Vagina (tissue), 2 donors: Measurements from ENCODE around the gene FCN1. TPM values are rescaled to one million over a fixed set of nuclear protein-coding genes. Genes with fewer than 3 reads are reported as not detected.

ENCODE experiments used
- DNase-seq, 2 donors: peaks; one replicate each; pipeline ENCODE4 v3.0.0-alpha.2; 2017; ENCODE audit errors: extremely low spot score in 2 of 2
- H3K27ac ChIP-seq: fragments of 200-600 bp; sonication (generic); one replicate; pipeline ENCODE4 v1.5.1; 2019
- H3K27me3 ChIP-seq: fragments of 200-600 bp; sonication (generic); one replicate; pipeline ENCODE4 v1.5.1; 2019
- H3K36me3 ChIP-seq, 2 donors: fragments of 200-600 bp; sonication (generic); one replicate each; pipeline ENCODE4 v1.5.1; 2017 to 2019
- H3K4me1 ChIP-seq: fragments of 200-600 bp; sonication (generic); one replicate; pipeline ENCODE4 v1.5.1; 2019
- H3K4me3 ChIP-seq, 2 donors: fragments of 200-600 bp; sonication (generic); 1 replicate in 1 of 2; 2 replicates in 1 of 2; pipeline ENCODE4 v1.5.1; 2016 to 2019
- H3K9me3 ChIP-seq: fragments of 200-600 bp; sonication (generic); one replicate; pipeline ENCODE4 v1.5.1; 2019
- POLR2A ChIP-seq, 2 donors: fragments of 450-650 bp; IDR thresholded peaks; one replicate each; pipeline ENCODE4 v1.6.1; 2017; ENCODE audit warnings: antibody characterized with exemption in 2 of 2, mild to moderate bottlenecking in 2 of 2, moderate library complexity in 2 of 2
- POLR2AphosphoS5 ChIP-seq, 2 donors: sonication (generic); formaldehyde crosslinking; IDR thresholded peaks; one replicate each; pipeline ENCODE4 v1.9.0; 2017; ENCODE audit warnings: antibody characterized with exemption in 2 of 2, mild to moderate bottlenecking in 2 of 2, low read depth in 1 of 2; ENCODE audit not compliant: insufficient read depth in 1 of 2
- intact Hi-C: fragments of 100-400 bp; cut with DNase I; formaldehyde crosslinking; loops from one replicate; pipeline ENCODE4 v1.15.1; 2023
- total RNA-seq: library from RNA; depleted of rRNA; stranded (reverse); fragments of >200 nt; gene quantifications from one replicate; pipeline ENCODE4 v1.2.3, GENCODE V29; 2016
- TF ChIP-seq, protein P1 (sequence below), 3 experiments: fragments of 450-650 bp in 2 of 3; fragments of 200-600 bp in 1 of 3; sonication (generic) in 1 of 3; IDR thresholded peaks; one replicate each; pipeline ENCODE4 v1.5.1; 2017 to 2019; ENCODE audit warnings: antibody characterized with exemption in 3 of 3, mild to moderate bottlenecking in 2 of 3, moderate library complexity in 2 of 3

Gene FCN1
- total RNA-seq, 1 donor from 2014 or later: 1.7 TPM

DNA sequence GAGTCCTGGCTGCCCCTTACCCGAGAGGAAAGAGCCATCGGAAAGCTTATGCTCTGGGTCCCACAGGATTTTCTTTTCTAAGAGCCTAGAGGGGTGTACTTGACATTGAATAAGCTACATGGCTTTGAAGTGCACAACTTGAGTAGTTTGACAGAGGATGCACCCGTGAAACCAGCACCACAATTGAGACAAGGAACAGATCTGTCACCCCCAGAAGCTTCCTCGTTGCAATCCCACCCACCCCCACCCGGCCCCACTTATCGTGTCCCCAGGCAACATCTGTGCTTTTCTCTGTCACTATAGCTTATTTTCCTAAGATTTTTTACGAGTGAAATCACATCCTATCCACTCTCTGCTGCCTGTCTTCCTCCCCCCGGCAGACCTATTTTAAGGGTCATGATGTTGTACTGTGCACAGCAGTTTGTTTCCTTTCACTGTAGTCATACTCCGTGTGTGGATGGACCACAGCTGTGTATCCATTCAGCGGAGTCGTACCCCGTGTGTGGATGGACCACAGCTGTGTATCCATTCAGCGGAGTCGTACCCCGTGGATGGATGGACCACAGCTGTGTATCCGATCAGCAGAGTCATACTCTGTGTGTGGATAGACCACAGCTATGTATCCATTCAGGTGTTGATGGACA is 45.9 kb downstream of the FCN1 start:
- no peak overlapping the region for H3K4me3 ChIP-seq
- DNase-seq: no peak
- no peak overlapping the region for H3K27ac ChIP-seq
- no peaks in the 10 kb centered on the region for H3K27me3 ChIP-seq
- H3K4me1 ChIP-seq: peaks cover 6% of the 10 kb centered on the region
- TF ChIP-seq POLR2AphosphoS5 (IDR thresholded peaks at IDR 0.05; ENCODE audit: insufficient read depth in 1 of 2, low read depth in 1 of 2) (no peak), POLR2A (IDR thresholded peaks at IDR 0.05) (no peak)
- TF ChIP-seq, protein P1, sequence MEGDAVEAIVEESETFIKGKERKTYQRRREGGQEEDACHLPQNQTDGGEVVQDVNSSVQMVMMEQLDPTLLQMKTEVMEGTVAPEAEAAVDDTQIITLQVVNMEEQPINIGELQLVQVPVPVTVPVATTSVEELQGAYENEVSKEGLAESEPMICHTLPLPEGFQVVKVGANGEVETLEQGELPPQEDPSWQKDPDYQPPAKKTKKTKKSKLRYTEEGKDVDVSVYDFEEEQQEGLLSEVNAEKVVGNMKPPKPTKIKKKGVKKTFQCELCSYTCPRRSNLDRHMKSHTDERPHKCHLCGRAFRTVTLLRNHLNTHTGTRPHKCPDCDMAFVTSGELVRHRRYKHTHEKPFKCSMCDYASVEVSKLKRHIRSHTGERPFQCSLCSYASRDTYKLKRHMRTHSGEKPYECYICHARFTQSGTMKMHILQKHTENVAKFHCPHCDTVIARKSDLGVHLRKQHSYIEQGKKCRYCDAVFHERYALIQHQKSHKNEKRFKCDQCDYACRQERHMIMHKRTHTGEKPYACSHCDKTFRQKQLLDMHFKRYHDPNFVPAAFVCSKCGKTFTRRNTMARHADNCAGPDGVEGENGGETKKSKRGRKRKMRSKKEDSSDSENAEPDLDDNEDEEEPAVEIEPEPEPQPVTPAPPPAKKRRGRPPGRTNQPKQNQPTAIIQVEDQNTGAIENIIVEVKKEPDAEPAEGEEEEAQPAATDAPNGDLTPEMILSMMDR (IDR thresholded peaks at IDR 0.05): no peak
- H3K36me3 ChIP-seq: no peaks in the 10 kb centered on the region
- intact Hi-C loops: no loop called here
- no peaks in the 10 kb centered on the region for H3K9me3 ChIP-seq

DNA sequence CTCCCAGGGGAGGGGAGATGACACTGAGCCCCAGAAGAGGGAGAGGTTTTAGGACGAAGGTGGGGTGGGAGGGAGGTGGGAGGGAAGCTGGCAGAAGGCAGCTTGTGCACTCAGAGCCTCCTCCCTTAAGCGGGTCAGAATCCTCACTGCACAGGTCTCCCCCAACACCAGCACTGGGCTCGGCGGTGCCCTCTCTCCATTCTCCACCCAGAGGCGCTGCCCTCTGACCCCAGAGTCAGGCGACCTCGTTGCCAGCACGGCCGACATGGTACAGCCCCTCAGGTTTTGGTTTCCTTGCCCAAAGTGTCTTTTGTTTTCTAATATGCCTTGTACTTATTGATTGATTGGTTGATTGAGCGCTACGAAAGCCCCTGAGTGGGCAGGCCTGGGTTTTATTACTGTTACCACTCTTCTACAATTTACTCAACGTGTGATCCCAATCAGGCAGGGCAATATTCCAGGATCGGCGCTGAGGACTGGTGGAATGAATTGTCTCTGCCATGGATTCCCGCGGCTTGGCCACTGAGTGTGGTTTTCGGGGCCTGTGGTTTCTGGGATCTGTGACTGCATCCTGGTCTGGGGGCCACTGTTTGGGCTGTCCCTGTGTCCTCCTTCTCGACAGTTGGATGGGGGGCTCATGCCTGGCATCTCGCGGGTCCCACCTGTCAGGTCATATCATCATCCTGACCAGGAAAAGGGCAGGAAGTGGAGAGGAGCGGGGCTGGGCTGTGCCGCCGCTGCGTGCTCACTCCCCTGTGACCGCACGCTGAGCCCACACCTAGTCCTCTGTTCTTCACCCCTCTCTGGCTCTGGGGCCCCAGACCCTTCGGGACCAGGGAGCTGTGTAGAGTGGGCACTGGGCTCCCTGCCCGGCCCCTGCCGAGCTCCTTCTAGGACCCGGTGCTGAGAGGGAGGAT is 46.7 kb downstream of the FCN1 start:
- H3K4me3 ChIP-seq: no peak overlapping the region
- H3K27me3 ChIP-seq: no peaks in the 10 kb centered on the region
- H3K9me3 ChIP-seq: no peaks in the 10 kb centered on the region
- TF ChIP-seq POLR2A (IDR thresholded peaks at IDR 0.05): no peak
- TF ChIP-seq POLR2AphosphoS5 (IDR thresholded peaks at IDR 0.05; ENCODE audit: insufficient read depth in 1 of 2, low read depth in 1 of 2): no peak
- TF ChIP-seq, protein P1 (IDR thresholded peaks at IDR 0.05): no peak
- DNase-seq: no peak
- peaks cover 6% of the 10 kb centered on the region for H3K4me1 ChIP-seq
- no peaks in the 10 kb centered on the region for H3K36me3 ChIP-seq
- no peak overlapping the region for H3K27ac ChIP-seq
- intact Hi-C loops: no loop called here

DNA sequence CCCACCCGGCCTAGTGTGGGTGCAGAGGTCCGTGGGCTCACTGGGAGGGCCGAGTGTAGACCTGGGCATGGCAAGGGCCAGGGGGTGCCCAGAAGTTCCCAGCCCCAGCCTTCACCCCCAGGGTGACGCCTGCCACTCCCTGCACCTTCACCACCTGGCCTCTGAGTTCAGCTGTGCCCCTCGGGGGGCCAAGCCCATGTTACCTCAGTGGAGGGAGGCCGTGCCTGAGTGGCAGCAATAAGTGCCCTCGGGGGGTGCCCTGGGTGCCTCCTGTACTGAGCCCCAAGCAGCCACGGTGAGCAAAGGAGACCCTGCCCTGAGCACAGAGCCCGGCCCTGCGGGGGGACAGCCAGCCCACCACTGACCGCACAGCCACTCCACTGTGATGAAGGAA is 47.4 kb downstream of the FCN1 start:
- no peak for TF ChIP-seq POLR2AphosphoS5 (IDR thresholded peaks at IDR 0.05; ENCODE audit: insufficient read depth in 1 of 2, low read depth in 1 of 2)
- TF ChIP-seq, protein P1 (IDR thresholded peaks at IDR 0.05): no peak
- no peak for TF ChIP-seq POLR2A (IDR thresholded peaks at IDR 0.05)
- H3K27me3 ChIP-seq: no peaks in the 10 kb centered on the region
- no peaks in the 10 kb centered on the region for H3K36me3 ChIP-seq
- intact Hi-C loops: no loop called here
- no peak overlapping the region for H3K4me3 ChIP-seq
- H3K4me1 ChIP-seq: peaks cover 6% of the 10 kb centered on the region
- no peak overlapping the region for H3K27ac ChIP-seq
- H3K9me3 ChIP-seq: no peaks in the 10 kb centered on the region
- no peak for DNase-seq

DNA sequence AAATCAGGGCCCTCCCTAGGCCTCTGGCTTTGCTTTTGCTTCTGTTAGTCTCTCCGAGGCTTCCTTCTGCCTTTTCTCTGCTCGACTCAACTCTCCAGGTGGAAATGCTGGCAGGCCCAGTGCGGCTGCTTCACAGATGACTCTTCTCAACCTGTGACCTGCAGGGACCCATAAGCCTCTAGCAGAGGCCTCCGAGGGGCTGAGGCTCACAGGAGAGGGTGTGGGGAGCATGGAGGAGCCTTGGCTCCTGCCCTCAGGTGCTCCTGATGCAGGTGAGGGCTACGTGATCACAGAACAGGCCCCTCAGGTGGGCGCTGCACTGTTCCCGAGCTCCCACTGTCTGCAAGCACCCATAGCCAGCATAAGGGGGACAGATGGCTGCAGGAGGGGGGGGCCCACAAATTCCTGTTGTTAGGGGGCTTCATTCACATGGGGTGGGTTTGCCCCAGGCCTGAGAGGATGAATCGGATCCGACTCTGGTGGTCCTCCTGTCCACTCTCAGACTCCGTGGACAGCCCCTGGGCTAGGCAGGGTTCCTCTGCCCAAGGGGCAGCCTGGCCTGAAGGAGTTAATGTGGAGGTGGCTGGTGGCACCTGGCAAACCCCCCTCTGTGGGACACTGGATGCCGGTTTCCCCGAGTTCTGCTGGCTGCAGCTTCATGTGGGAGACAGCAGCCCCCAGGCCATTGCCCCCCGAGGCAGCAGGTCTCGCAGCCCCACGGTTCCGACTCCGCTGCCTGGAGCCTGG is 48.0 kb downstream of the FCN1 start:
- Histone ChIP-seq H3K36me3 (no peaks in the 10 kb centered on the region), H3K4me1 (peaks cover 6% of the 10 kb centered on the region), H3K4me3 (no peak overlapping the region), H3K9me3 (no peaks in the 10 kb centered on the region), H3K27ac (no peak overlapping the region), H3K27me3 (no peaks in the 10 kb centered on the region)
- intact Hi-C loops: no loop called here
- TF ChIP-seq, protein P1 (IDR thresholded peaks at IDR 0.05): no peak
- TF ChIP-seq POLR2AphosphoS5 (IDR thresholded peaks at IDR 0.05; ENCODE audit: insufficient read depth in 1 of 2, low read depth in 1 of 2) (no peak), POLR2A (IDR thresholded peaks at IDR 0.05) (no peak)
- no peak for DNase-seq
